Heart right ventricle (tissue), 16 donors: Measurements from ENCODE around the gene MREG. TPM values are rescaled to one million over a fixed set of nuclear protein-coding genes. Genes with fewer than 3 reads are reported as not detected.
A peak's percentile ranks its signal among the peaks of the same experiment; 100 is the strongest.

Experiments used
- ATAC-seq, 8 donors: fragments of 200-7000 bp; cut with Tn5 transposase; one replicate each; pipeline ENCODE4 v1.9.1; 2020; ENCODE audit warnings: mild to moderate bottlenecking in 8 of 8, moderate library complexity in 8 of 8, moderate number of reproducible peaks in 1 of 8
- DNase-seq, 2 donors: peaks; one replicate each; pipeline ENCODE4 v3.0.0-alpha.2; 2020
- H3K27ac ChIP-seq, 10 donors: fragments of 200-600 bp; sonication (generic) in 2 of 10; one replicate each; pipeline versions ENCODE4 v1.5.0 to v1.8.0; 2020 to 2022; ENCODE audit warnings: mild to moderate bottlenecking in 3 of 10
- H3K27me3 ChIP-seq, 7 donors: fragments of 200-600 bp; one replicate each; pipeline ENCODE4 v1.8.0; 2021 to 2022; ENCODE audit warnings: mild to moderate bottlenecking in 2 of 7
- H3K36me3 ChIP-seq, 9 donors: fragments of 200-600 bp; sonication (generic) in 1 of 9; one replicate each; pipeline versions ENCODE4 v1.5.0 to v1.8.0; 2020 to 2022; ENCODE audit warnings: mild to moderate bottlenecking in 2 of 9
- H3K4me1 ChIP-seq, 9 donors: fragments of 200-600 bp; sonication (generic) in 1 of 9; one replicate each; pipeline versions ENCODE4 v1.5.0 to v1.8.0; 2020 to 2022; ENCODE audit warnings: mild to moderate bottlenecking in 4 of 9
- H3K4me3 ChIP-seq, 10 donors: fragments of 200-600 bp; sonication (generic) in 2 of 10; one replicate each; pipeline versions ENCODE4 v1.5.0 to v1.8.0; 2020 to 2022; ENCODE audit warnings: mild to moderate bottlenecking in 7 of 10, moderate library complexity in 2 of 10
- H3K9me3 ChIP-seq, 11 donors: fragments of 200-600 bp in 10 of 11; sonication (generic) in 2 of 11; one replicate each; pipeline versions ENCODE4 v1.5.0 to v1.8.0; 2013 to 2022; ENCODE audit warnings: mild to moderate bottlenecking in 2 of 11, control low read depth in 1 of 11, moderate library complexity in 1 of 11
- WGBS, 2 donors: extraction: QIAGEN DNeasy Blood & Tissue Kit; methylation state at CpG; one replicate each; pipeline ENCODE4 v1.1.7; 2013; ENCODE audit warnings: inconsistent platforms in 1 of 2; 5-methylcytosine and 5-hydroxymethylcytosine counted together
- intact Hi-C, 10 donors: fragments of 100-400 bp; cut with DNase I; formaldehyde crosslinking; loops; one replicate each; pipeline versions ENCODE4 v1.11.1 to v1.14.2; 2022
- polyA plus RNA-seq, 2 donors: library from polyadenylated mRNA; stranded (reverse); fragments of 200-250 nt; gene quantifications; one replicate each; pipeline ENCODE4 v1.2.3, GENCODE V29; 2013
- total RNA-seq, 10 donors: library from RNA; stranded (reverse); fragmentation: NEBNext Ultra II Directional in 3 of 10; extraction: Animal tissue kit (Norgen Biotek cat#: 25700) in 3 of 10; gene quantifications; one replicate each; pipeline versions ENCODE4 v1.2.1 to v1.2.4, GENCODE V29; 2021 to 2023
- TF ChIP-seq, protein P1 (sequence below), 9 donors: fragments of 200-600 bp; sonication (generic) in 2 of 9; IDR thresholded peaks; one replicate each; pipeline versions ENCODE4 v1.5.0 to v1.8.0; 2021 to 2022; ENCODE audit warnings: antibody characterized with exemption in 9 of 9, mild to moderate bottlenecking in 5 of 9, moderate library complexity in 1 of 9
- donor health status: Arrhythmogenic right ventricular cardiomyopathy.
- donor health status: ischemic (EF 13 %, LVEDD 7.1; RV severe dilation, severe dysfunction).
- donor health status: healthy with polysubstance abuse.
- donor health status: DM: no; HTN: yes; CAD: no.
- donor health status: DM: no; HTN: no; CAD: no.
- donor health status: ischemic (EF 25% LVEDD 6.9; RV normal size, moderate dysfunction).
- donor health status: ischemic (EF 25% LVEDD 5.7; RV mildly dilated, moderate dysfunction).
- donor health status: healthy.
- donor health status: DM: yes; HTN: yes; CAD: no.
- donor health status: Ischemic cardiomyopathy.
- donor health status: ischemic (EF 35%, LVEDD 5.7; RV mildly dilated, moderate dysfunction).
- donor health status: nonischemic (EF 11% LVEDD 7.7; RV severe dilation, severe dysfunction).
- donor health status: DM: yes; HTN: yes; CAD: no.
- donor health status: PGD.
- donor health status: ischemic (EF 29% LVEDD 5.4; RV normal size, mild dysfunction).
- donor health status: nonischemic (EF 23%, LVEDD 6.1; RV moderate dilation, normal function).

MREG gene
- total and polyA plus RNA-seq, 12 donors, result 0.13 to 1.5 (median 0.38) TPM

DNA sequence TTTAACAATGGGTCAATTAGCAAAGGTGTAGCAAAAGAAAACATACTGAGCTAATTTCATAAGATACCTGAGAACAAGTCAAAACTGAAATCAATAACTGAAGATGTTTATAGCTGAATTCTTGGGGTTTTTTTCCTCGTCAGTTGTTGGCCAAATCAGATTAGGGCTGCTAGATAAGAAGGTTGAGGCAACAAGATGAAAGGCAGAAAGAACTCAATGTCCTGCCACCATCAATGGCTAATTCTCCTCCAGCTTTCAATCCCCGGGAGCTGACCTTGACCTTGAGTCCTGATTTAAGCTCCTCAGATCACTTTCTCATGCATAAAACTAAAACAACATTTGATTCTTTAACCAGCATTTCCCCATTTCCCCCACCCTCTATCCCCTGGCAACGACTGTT lies 61.8 kb downstream of the MREG start:
- no peak overlapping the region for H3K4me3 ChIP-seq
- no peaks in the 10 kb centered on the region for H3K27me3 ChIP-seq
- TF ChIP-seq, protein P1, sequence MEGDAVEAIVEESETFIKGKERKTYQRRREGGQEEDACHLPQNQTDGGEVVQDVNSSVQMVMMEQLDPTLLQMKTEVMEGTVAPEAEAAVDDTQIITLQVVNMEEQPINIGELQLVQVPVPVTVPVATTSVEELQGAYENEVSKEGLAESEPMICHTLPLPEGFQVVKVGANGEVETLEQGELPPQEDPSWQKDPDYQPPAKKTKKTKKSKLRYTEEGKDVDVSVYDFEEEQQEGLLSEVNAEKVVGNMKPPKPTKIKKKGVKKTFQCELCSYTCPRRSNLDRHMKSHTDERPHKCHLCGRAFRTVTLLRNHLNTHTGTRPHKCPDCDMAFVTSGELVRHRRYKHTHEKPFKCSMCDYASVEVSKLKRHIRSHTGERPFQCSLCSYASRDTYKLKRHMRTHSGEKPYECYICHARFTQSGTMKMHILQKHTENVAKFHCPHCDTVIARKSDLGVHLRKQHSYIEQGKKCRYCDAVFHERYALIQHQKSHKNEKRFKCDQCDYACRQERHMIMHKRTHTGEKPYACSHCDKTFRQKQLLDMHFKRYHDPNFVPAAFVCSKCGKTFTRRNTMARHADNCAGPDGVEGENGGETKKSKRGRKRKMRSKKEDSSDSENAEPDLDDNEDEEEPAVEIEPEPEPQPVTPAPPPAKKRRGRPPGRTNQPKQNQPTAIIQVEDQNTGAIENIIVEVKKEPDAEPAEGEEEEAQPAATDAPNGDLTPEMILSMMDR (IDR thresholded peaks at IDR 0.05), result no peak
- no peak overlapping the region for H3K27ac ChIP-seq
- no peaks in the 10 kb centered on the region for H3K9me3 ChIP-seq
- ATAC-seq (no peak), DNase-seq (no peak)
- WGBS, 2 donors, result 72 to 78% methylated on average over 3 of the region's 3 CpGs
- no peaks in the 10 kb centered on the region for H3K36me3 ChIP-seq
- intact Hi-C loops, result loop anchor here in 2 of 10 donors (5.0 to 10.0 kb wide), 2 partner anchors 63 to 71 kb away; partner anchors contain the start of gene MREG (in 1 of the 2)
- H3K4me1 ChIP-seq, result no peaks in the 10 kb centered on the region

DNA sequence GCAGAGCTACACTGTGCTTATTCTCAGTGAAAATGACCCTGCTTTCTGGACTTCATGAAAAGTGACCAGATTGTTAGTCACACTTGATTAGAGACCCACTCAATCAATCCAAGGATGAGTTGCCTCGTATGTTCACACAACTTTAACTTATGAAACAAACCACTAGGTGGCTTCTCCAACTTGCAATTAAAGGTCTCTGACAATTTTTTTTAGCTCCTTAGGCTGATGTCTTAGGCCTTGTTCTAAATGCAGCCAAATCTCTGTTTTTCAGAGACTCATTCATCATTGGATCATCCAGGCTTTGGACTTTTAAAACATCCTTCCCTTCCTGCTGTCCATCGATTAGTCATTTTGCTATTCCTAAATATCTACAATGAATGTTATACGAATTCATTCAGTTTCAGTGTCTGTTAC lies 63.4 kb downstream of the MREG start:
- intact Hi-C loops, result loop anchor here in 2 of 10 donors (5.0 to 10.0 kb wide), 2 partner anchors 65 to 72 kb away; partner anchors contain the start of gene MREG (in 1 of the 2)
- 68 to 73% methylated on average over 3 of the region's 3 CpGs for WGBS, 2 donors
- Histone ChIP-seq H3K4me1 (no peaks in the 10 kb centered on the region), H3K4me3 (no peak overlapping the region), H3K27ac (no peak overlapping the region), H3K27me3 (no peaks in the 10 kb centered on the region), H3K36me3 (peaks cover 0 to 7% (median 0%) of the 10 kb centered on the region in 9 donors), H3K9me3 (no peaks in the 10 kb centered on the region)
- ATAC-seq, result no peak
- DNase-seq, result no peak
- TF ChIP-seq, protein P1 (IDR thresholded peaks at IDR 0.05), result peak in 7 of 9 donors; percentile 30 to 49 (median 35)

DNA sequence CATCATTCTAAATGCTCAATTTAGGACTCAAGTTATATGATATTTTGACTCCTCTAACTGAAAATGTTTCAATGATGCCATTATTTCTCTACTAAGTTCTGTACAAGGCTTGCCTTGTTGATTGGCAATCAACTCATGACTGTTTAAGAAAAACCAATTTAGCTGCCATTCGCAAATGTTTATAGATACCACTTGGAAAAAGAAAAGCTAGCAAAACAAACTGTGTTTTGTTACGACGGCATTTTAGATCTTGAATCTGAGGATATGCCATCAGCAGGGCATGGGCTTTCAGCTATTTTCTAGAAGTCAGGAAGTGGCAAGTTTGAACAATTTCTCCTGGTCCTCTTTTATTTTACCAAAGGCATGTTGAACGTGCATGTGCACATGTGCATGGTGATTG lies 65.3 kb downstream of the MREG start:
- H3K36me3 ChIP-seq, result peaks cover 0 to 12% (median 0%) of the 10 kb centered on the region in 9 donors
- H3K9me3 ChIP-seq, result no peaks in the 10 kb centered on the region
- 86% methylated on average over 4 of the region's 4 CpGs for WGBS, 2 donors
- no peak for DNase-seq
- intact Hi-C loops, result no loop called here
- TF ChIP-seq, protein P1 (IDR thresholded peaks at IDR 0.05), result no peak
- H3K27ac ChIP-seq, result no peak overlapping the region
- no peak overlapping the region for H3K4me3 ChIP-seq
- no peaks in the 10 kb centered on the region for H3K27me3 ChIP-seq
- ATAC-seq, result no peak
- no peaks in the 10 kb centered on the region for H3K4me1 ChIP-seq

DNA sequence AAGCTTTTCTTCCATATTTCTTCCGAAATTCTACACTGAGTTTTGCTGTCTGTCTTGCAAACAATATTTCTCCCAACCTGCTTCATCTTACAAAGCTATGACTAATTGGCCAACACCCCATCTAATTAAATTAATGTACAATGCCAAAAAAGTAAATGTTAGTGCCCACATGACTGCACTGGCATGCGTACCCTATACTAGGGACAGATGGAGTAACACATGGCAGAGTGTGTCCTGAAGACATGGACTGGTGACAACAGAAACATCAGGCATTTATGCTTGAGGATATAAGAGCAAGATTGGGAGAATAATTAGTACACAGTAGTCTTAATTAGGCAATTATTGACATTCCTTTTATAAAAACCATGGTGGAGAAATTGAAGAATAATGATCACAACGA lies 66.8 kb downstream of the MREG start:
- 33 to 86% methylated on average over 3 of the region's 3 CpGs for WGBS, 2 donors
- no peaks in the 10 kb centered on the region for H3K9me3 ChIP-seq
- H3K27me3 ChIP-seq, result no peaks in the 10 kb centered on the region
- DNase-seq, result no peak
- intact Hi-C loops, result no loop called here
- TF ChIP-seq, protein P1 (IDR thresholded peaks at IDR 0.05), result no peak
- H3K4me3 ChIP-seq, result no peak overlapping the region
- no peak for ATAC-seq
- peaks cover 0 to 12% (median 0%) of the 10 kb centered on the region in 9 donors for H3K36me3 ChIP-seq
- H3K4me1 ChIP-seq, result no peaks in the 10 kb centered on the region
- no peak overlapping the region for H3K27ac ChIP-seq
